SK-N-MC (cell line): ENCODE measurements around the gene SPATA13.

ENCODE experiments used
- DNase-seq: peaks from one replicate; pipeline ENCODE4 v3.0.0-alpha.2; 2011; ENCODE audit warnings: low read depth, low spot score
- H3K27ac ChIP-seq: fragments of 200-600 bp; sonication (generic); 2 replicates; pipeline ENCODE4 v1.5.1; 2016; ENCODE audit warnings: mixed run types
- H3K36me3 ChIP-seq: fragments of 200-600 bp; sonication (generic); 2 replicates; pipeline ENCODE4 v1.6.1; 2017; ENCODE audit warnings: antibody characterized with exemption, low read length, mixed read lengths; ENCODE audit not compliant: insufficient read depth
- H3K4me3 ChIP-seq: fragments of 200-600 bp; sonication (generic); 2 replicates; pipeline ENCODE4 v1.5.1; 2016
- H3K9ac ChIP-seq: fragments of 200-600 bp; sonication (generic); 2 replicates; pipeline ENCODE4 v1.8.0; 2017; ENCODE audit warnings: mixed run types, mixed read lengths; ENCODE audit not compliant: insufficient read length
- H3K9me3 ChIP-seq: fragments of 200-600 bp; sonication (generic); 2 replicates; pipeline ENCODE4 v1.6.1; 2017; ENCODE audit warnings: low read depth, mild to moderate bottlenecking, antibody characterized with exemption, low read length, moderate library complexity, mixed read lengths
- EZH2 ChIP-seq: fragments of 200-600 bp; sonication (generic); IDR thresholded peaks from one replicate; pipeline ENCODE4 v1.6.1; 2017; ENCODE audit warnings: antibody characterized with exemption
- FOXP2 ChIP-seq: optimal IDR thresholded peaks from 2 replicates; pipeline ENCODE3; 2011; ENCODE audit warnings: mild to moderate bottlenecking, moderate library complexity; ENCODE audit not compliant: insufficient read depth; ENCODE audit errors: extremely low read length, control extremely low read depth
- POLR2AphosphoS5 ChIP-seq: IDR thresholded peaks from 2 replicates; pipeline ENCODE4 v1.6.1; 2012; ENCODE audit warnings: mild to moderate bottlenecking, low read depth, low read length, borderline replicate concordance

Gene SPATA13

GRCh38 chr13:24250376-24251057 lies 90.0 kb downstream of the SPATA13 start:
- H3K4me3 ChIP-seq, result no peak overlapping the region
- no peak overlapping the region for H3K27ac ChIP-seq
- H3K36me3 ChIP-seq, result no peaks in the 10 kb centered on the region
- no peaks in the 10 kb centered on the region for H3K9me3 ChIP-seq
- H3K9ac ChIP-seq, result no peak overlapping the region
- TF ChIP-seq POLR2AphosphoS5 (no peak), FOXP2 (no peak), EZH2 (no peak)
- no peak for DNase-seq

- DNase-seq, result no peak
- TF ChIP-seq EZH2 (no peak), FOXP2 (no peak), POLR2AphosphoS5 (no peak)
- H3K27ac ChIP-seq, result no peak overlapping the region
- no peak overlapping the region for H3K9ac ChIP-seq
- H3K9me3 ChIP-seq, result no peaks in the 10 kb centered on the region
- no peak overlapping the region for H3K4me3 ChIP-seq
- no peaks in the 10 kb centered on the region for H3K36me3 ChIP-seq
These were observed 91.0 kb downstream of the SPATA13 start for GRCh38 chr13:24251525-24251924.

GRCh38 chr13:24252136-24252535 lies 91.6 kb downstream of the SPATA13 start:
- Histone ChIP-seq H3K27ac (no peak overlapping the region), H3K4me3 (no peak overlapping the region), H3K9me3 (no peaks in the 10 kb centered on the region), H3K36me3 (no peaks in the 10 kb centered on the region), H3K9ac (no peak overlapping the region)
- TF ChIP-seq FOXP2 (no peak), EZH2 (no peak), POLR2AphosphoS5 (no peak)
- no peak for DNase-seq

GRCh38 chr13:24253520-24254145 lies 93.1 kb downstream of the SPATA13 start:
- H3K27ac ChIP-seq, result no peak overlapping the region
- no peaks in the 10 kb centered on the region for H3K9me3 ChIP-seq
- no peak overlapping the region for H3K4me3 ChIP-seq
- H3K36me3 ChIP-seq, result no peaks in the 10 kb centered on the region
- no peak for DNase-seq
- H3K9ac ChIP-seq, result no peak overlapping the region
- TF ChIP-seq FOXP2 (no peak), EZH2 (no peak)

GRCh38 chr13:24254146-24254841 lies 93.8 kb downstream of the SPATA13 start:
- no peak overlapping the region for H3K4me3 ChIP-seq
- H3K9me3 ChIP-seq, result no peaks in the 10 kb centered on the region
- TF ChIP-seq EZH2, result no peak
- no peak for TF ChIP-seq FOXP2
- no peak for TF ChIP-seq POLR2AphosphoS5
- no peaks in the 10 kb centered on the region for H3K36me3 ChIP-seq
- DNase-seq, result no peak
- H3K27ac ChIP-seq, result no peak overlapping the region
- no peak overlapping the region for H3K9ac ChIP-seq

- no peak overlapping the region for H3K27ac ChIP-seq
- no peak for TF ChIP-seq POLR2AphosphoS5
- no peak for TF ChIP-seq EZH2
- no peak for TF ChIP-seq FOXP2
- no peak for DNase-seq
- no peak overlapping the region for H3K9ac ChIP-seq
- no peaks in the 10 kb centered on the region for H3K36me3 ChIP-seq
- H3K4me3 ChIP-seq, result no peak overlapping the region
- no peaks in the 10 kb centered on the region for H3K9me3 ChIP-seq
These were observed 97.0 kb downstream of the SPATA13 start for GRCh38 chr13:24257497-24257896.

- TF ChIP-seq FOXP2 (no peak), EZH2 (no peak), POLR2AphosphoS5 (no peak)
- H3K9me3 ChIP-seq, result no peaks in the 10 kb centered on the region
- no peak for DNase-seq
- H3K27ac ChIP-seq, result no peak overlapping the region; the same call in 1 of the 2 replicates
- no peak overlapping the region for H3K9ac ChIP-seq
- H3K4me3 ChIP-seq, result no peak overlapping the region
- no peaks in the 10 kb centered on the region for H3K36me3 ChIP-seq
These were observed 101.0 kb downstream of the SPATA13 start for GRCh38 chr13:24261566-24261965.

GRCh38 chr13:24263632-24264031 lies 103.1 kb downstream of the SPATA13 start:
- no peaks in the 10 kb centered on the region for H3K9me3 ChIP-seq
- no peak for DNase-seq
- peak overlapping the region; percentile 80 for H3K27ac ChIP-seq
- H3K4me3 ChIP-seq, result no peak overlapping the region
- H3K36me3 ChIP-seq, result no peaks in the 10 kb centered on the region
- TF ChIP-seq FOXP2 (no peak), EZH2 (no peak), POLR2AphosphoS5 (no peak)
- H3K9ac ChIP-seq, result peak overlapping the region; percentile 46
